Astrocyte of the spinal cord (primary cell): ENCODE measurements around the gene SUPT20HL2.

Experiments
- DNase-seq: peaks from one replicate; pipeline ENCODE4 v3.0.0; 2011; ENCODE audit warnings: low read depth, low spot score
- H3K4me3 ChIP-seq: 2 replicates; pipeline ENCODE4 v1.5.1; 2011; ENCODE audit warnings: low read depth, mild to moderate bottlenecking, low read length, moderate library complexity
- CTCF ChIP-seq: IDR thresholded peaks from 2 replicates; pipeline ENCODE4 v1.5.1; 2012; ENCODE audit warnings: low read depth, mild to moderate bottlenecking, low read length, inconsistent platforms
- in situ Hi-C: cut with HindIII; loops from 2 replicates; pipeline ENCODE4 v1.10.0; 2017; ENCODE audit warnings: low sequenced_read_pairs

Gene SUPT20HL2

DNA sequence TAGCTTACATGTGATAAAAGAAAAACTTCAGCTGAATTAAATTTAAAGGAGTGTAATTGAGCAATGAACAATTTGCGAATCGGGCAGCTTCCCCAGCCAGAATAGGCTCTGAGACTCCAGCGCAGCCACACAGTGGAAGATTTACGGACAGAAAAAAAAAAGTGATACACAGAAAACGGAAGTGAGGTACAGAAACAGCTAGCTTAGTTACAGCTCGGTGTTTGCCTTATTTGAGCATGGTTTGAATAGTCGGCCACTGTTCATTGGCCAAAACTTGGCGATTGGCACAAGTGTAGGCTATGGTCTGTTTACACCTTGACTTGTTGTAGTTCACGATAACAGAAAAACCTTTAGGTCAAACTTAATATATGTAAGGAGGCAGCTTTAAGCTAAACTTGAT, 29.9 kb upstream of the SUPT20HL2 start:
- in situ Hi-C loops, result no loop called here
- H3K4me3 ChIP-seq, result no peak overlapping the region
- TF ChIP-seq CTCF, result no peak
- no peak for DNase-seq

DNA sequence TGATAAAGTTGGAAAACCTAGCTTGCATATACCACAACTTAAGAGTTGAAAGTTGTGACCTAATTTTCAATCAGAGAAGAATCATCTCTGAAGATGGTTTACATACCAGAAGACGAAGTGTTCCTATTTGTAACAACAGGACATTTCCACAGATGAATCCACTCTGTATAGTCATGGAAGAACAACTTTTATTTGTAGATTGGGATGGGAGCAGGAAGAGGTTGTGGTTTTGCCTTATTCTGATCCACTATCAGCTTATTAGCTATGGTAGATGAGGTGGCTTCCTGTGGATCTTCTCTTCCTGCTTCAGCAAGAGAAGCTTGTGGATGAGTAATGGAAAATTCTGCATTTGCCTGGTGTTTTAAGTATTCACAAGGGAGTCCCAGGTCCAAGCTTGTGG, 27.9 kb upstream of the SUPT20HL2 start:
- DNase-seq, result peak; percentile 76
- H3K4me3 ChIP-seq, result no peak overlapping the region
- in situ Hi-C loops, result no loop called here
- no peak for TF ChIP-seq CTCF

GRCh38 chrX:24340501-24340900, 26.6 kb upstream of the SUPT20HL2 start:
- no peak for DNase-seq
- in situ Hi-C loops, result no loop called here
- no peak overlapping the region for H3K4me3 ChIP-seq

DNA sequence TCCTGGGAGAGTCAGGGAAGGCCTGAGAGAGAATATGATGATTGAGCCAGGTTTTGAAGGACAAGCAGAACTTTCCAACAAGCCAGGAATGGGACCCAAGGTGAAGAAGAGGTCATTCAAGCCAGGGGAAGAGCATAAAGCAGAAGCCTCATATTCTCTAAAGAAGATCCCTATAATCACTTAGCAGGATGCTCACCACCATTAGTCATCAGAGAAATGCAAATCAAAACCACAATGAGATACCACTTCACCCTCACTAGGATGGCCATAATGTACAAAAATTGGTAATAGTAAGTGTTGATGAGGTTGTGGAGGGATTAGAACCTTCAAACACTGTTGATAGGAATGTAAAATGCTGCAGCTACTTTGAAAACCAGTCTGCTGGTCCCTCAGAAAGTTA, 26.0 kb upstream of the SUPT20HL2 start:
- in situ Hi-C loops, result no loop called here
- TF ChIP-seq CTCF, result no peak
- H3K4me3 ChIP-seq, result no peak overlapping the region
- no peak for DNase-seq

More at GRCh38 chrX:24340501-24340900, 26.6 kb upstream of the SUPT20HL2 start:
- TF ChIP-seq CTCF, result no peak

GRCh38 chrX:24335871-24336270, 22.0 kb upstream of the SUPT20HL2 start:
- DNase-seq, result peak; percentile 20
- in situ Hi-C loops, result no loop called here
- TF ChIP-seq CTCF, result no peak
- no peak overlapping the region for H3K4me3 ChIP-seq

DNA sequence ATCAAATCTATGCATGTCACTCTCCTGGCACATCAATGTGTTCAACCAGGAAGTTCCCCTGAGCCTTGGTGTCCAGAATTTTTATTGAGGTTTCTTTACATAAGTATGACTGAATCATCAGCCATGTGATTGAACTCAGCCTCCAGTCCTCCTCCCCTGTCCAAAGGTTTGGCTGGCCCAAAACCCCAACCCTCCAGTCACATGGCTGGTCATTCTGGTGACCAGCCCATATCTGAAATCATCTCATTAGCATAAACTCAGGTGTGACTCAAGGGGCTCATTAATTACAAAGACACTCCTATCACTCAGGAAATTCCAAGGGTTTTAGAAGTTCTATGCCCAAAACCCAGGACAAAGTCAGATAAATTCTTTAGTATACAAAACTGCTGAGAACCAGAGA, 20.6 kb upstream of the SUPT20HL2 start:
- in situ Hi-C loops, result no loop called here
- DNase-seq, result no peak
- H3K4me3 ChIP-seq, result no peak overlapping the region
- TF ChIP-seq CTCF, result no peak

- DNase-seq, result no peak
- in situ Hi-C loops, result no loop called here
- H3K4me3 ChIP-seq, result no peak overlapping the region
- TF ChIP-seq CTCF, result no peak
Observed at GRCh38 chrX:24333371-24333770, 19.5 kb upstream of the SUPT20HL2 start.
